ENCODE measurements around the gene ELN. TPM values are rescaled to one million over a fixed set of nuclear protein-coding genes. Genes with fewer than 3 reads are reported as not detected.

ELN gene
- total RNA-seq, 1 experiment from 2014 or later: 0.26 TPM

- H3K36me3 ChIP-seq (ENCODE audit: control insufficient read depth, insufficient read depth, low read length): no peaks in the 10 kb centered on the region
- H3K4me1 ChIP-seq (ENCODE audit: control insufficient read depth, insufficient read depth, low read length): no peaks in the 10 kb centered on the region
- POLR2A ChIA-PET: interaction anchor here (0.5 kb wide), 1 partner anchor 214 kb away, joined by 5 read pairs; no protein-coding TSS in a partner anchor
- BruUV-seq (replicated peaks): no TSS peak
- no peak for DNase-seq (ENCODE audit: low read depth, low spot score)
- CTCF ChIA-PET: interaction anchor here (0.6 kb wide), 1 partner anchor 256 kb away, joined by 3 read pairs; no protein-coding TSS in a partner anchor
- no peak overlapping the region for H3K4me3 ChIP-seq (ENCODE audit: low read depth in 2 of 2, low read length in 2 of 2)
- no peak for TF ChIP-seq POLR2AphosphoS5 (IDR thresholded peaks at IDR 0.05; ENCODE audit: low read depth, low read length)
- TF ChIP-seq, protein P1, sequence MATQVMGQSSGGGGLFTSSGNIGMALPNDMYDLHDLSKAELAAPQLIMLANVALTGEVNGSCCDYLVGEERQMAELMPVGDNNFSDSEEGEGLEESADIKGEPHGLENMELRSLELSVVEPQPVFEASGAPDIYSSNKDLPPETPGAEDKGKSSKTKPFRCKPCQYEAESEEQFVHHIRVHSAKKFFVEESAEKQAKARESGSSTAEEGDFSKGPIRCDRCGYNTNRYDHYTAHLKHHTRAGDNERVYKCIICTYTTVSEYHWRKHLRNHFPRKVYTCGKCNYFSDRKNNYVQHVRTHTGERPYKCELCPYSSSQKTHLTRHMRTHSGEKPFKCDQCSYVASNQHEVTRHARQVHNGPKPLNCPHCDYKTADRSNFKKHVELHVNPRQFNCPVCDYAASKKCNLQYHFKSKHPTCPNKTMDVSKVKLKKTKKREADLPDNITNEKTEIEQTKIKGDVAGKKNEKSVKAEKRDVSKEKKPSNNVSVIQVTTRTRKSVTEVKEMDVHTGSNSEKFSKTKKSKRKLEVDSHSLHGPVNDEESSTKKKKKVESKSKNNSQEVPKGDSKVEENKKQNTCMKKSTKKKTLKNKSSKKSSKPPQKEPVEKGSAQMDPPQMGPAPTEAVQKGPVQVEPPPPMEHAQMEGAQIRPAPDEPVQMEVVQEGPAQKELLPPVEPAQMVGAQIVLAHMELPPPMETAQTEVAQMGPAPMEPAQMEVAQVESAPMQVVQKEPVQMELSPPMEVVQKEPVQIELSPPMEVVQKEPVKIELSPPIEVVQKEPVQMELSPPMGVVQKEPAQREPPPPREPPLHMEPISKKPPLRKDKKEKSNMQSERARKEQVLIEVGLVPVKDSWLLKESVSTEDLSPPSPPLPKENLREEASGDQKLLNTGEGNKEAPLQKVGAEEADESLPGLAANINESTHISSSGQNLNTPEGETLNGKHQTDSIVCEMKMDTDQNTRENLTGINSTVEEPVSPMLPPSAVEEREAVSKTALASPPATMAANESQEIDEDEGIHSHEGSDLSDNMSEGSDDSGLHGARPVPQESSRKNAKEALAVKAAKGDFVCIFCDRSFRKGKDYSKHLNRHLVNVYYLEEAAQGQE (IDR thresholded peaks at IDR 0.05; ENCODE audit: insufficient read depth in 1 of 2, low read depth in 2 of 2, low read length in 1 of 2): no peak
- no peak for TF ChIP-seq TCF7L2 (IDR thresholded peaks at IDR 0.05; ENCODE audit: low read depth, low read length)
- TF ChIP-seq CTCF (IDR thresholded peaks at IDR 0.05): no peak
- no peak for TF ChIP-seq SIN3A (IDR thresholded peaks at IDR 0.05; ENCODE audit: borderline replicate concordance, insufficient read depth, low read depth, low read length)
- intact Hi-C loops (cut with micrococcal nuclease; ENCODE audit: unreplicated experiment) (loop anchor here (10.0 kb wide), 1 partner anchor 100 kb away; the partner anchor contains the start of gene EIF4H), in situ Hi-C loops (cut with HindIII; ENCODE audit: low pct_unique_long_range_greater_than_20kb, low sequenced_read_pairs) (no loop called here)
- no peak overlapping the region for H3K27ac ChIP-seq (ENCODE audit: low read length)
- no peak for ATAC-seq
- no peaks in the 10 kb centered on the region for H3K27me3 ChIP-seq (ENCODE audit: control insufficient read depth, insufficient read depth, low read length)
- H3K9me3 ChIP-seq (ENCODE audit: control insufficient read depth, insufficient read depth, low read depth, low read length): no peaks in the 10 kb centered on the region
These were observed 46.8 kb downstream of the ELN start for GRCh38 chr7:74074770-74075169.

- Histone ChIP-seq H3K4me1 (ENCODE audit: control insufficient read depth, insufficient read depth, low read length) (no peaks in the 10 kb centered on the region), H3K9me3 (ENCODE audit: control insufficient read depth, insufficient read depth, low read depth, low read length) (no peaks in the 10 kb centered on the region), H3K36me3 (ENCODE audit: control insufficient read depth, insufficient read depth, low read length) (no peaks in the 10 kb centered on the region), H3K27me3 (ENCODE audit: control insufficient read depth, insufficient read depth, low read length) (no peaks in the 10 kb centered on the region), H3K27ac (ENCODE audit: low read length) (no peak overlapping the region), H3K4me3 (ENCODE audit: low read depth in 2 of 2, low read length in 2 of 2) (no peak overlapping the region)
- no peak for DNase-seq (ENCODE audit: low read depth, low spot score)
- no peak for ATAC-seq
- no TSS peak for BruUV-seq (replicated peaks)
- TF ChIP-seq, protein P1 (IDR thresholded peaks at IDR 0.05; ENCODE audit: insufficient read depth in 1 of 2, low read depth in 2 of 2, low read length in 1 of 2): no peak
- no peak for TF ChIP-seq CTCF (IDR thresholded peaks at IDR 0.05)
- TF ChIP-seq SIN3A (IDR thresholded peaks at IDR 0.05; ENCODE audit: borderline replicate concordance, insufficient read depth, low read depth, low read length): no peak
- no peak for TF ChIP-seq TCF7L2 (IDR thresholded peaks at IDR 0.05; ENCODE audit: low read depth, low read length)
- TF ChIP-seq POLR2AphosphoS5 (IDR thresholded peaks at IDR 0.05; ENCODE audit: low read depth, low read length): no peak
- ChIA-PET CTCF (no interaction called here), POLR2A (interaction anchor here (0.6 kb wide), 1 partner anchor 274 kb away, joined by 3 read pairs; no protein-coding TSS in a partner anchor)
- in situ Hi-C loops (cut with HindIII; ENCODE audit: low pct_unique_long_range_greater_than_20kb, low sequenced_read_pairs) (no loop called here), intact Hi-C loops (cut with micrococcal nuclease; ENCODE audit: unreplicated experiment) (loop anchor here (10.0 kb wide), 1 partner anchor 96 kb away; the partner anchor contains the start of gene EIF4H)
These were observed 50.5 kb downstream of the ELN start for GRCh38 chr7:74078461-74078860.
